ENCODE results near the gene QSOX2.
A peak's percentile ranks its signal among the peaks of the same experiment; 100 is the strongest.

QSOX2 gene

GRCh38 chr9:136160381-136160841 lies 85.2 kb downstream of the QSOX2 start:
- no peaks in the 10 kb centered on the region for H3K9me3 ChIP-seq (ENCODE audit: control insufficient read depth, insufficient read depth, low read depth, low read length)
- no peaks in the 10 kb centered on the region for H3K36me3 ChIP-seq (ENCODE audit: control insufficient read depth in 2 of 2, insufficient read depth in 1 of 2, low read length in 2 of 2)
- no peak overlapping the region for H3K4me3 ChIP-seq (ENCODE audit: low read depth, low read length)
- no peaks in the 10 kb centered on the region for H3K4me1 ChIP-seq (ENCODE audit: control insufficient read depth, insufficient read depth, low read length)
- no peak overlapping the region for H3K27ac ChIP-seq (ENCODE audit: extremely low read depth, low read depth, low read length)
- CTCF ChIA-PET: interaction anchor here (0.8 to 4.7 kb wide), 2 partner anchors 10 to 38 kb away, joined by 3 to 31 read pairs; no protein-coding TSS in a partner anchor
- POLR2A ChIA-PET: interaction anchor here (0.7 kb wide), 1 partner anchor 15 kb away, joined by 3 read pairs; no protein-coding TSS in a partner anchor
- TF ChIP-seq ZNF311 (tag by site-specific recombination; IDR thresholded peaks at IDR 0.05; ENCODE audit: borderline replicate concordance): no peak
- TF ChIP-seq ZNF501 (tag by site-specific recombination; IDR thresholded peaks at IDR 0.05): no peak
- TF ChIP-seq ZNF148 (tag by site-specific recombination; IDR thresholded peaks at IDR 0.05; ENCODE audit: borderline replicate concordance): no peak
- no peak for TF ChIP-seq GLI4 (tag by site-specific recombination; IDR thresholded peaks at IDR 0.05)
- TF ChIP-seq ZNF398 (tag by site-specific recombination; IDR thresholded peaks at IDR 0.05): no peak
- TF ChIP-seq ZNF48 (tag by site-specific recombination; IDR thresholded peaks at IDR 0.05): no peak
- TF ChIP-seq ZFHX2 (tag by site-specific recombination; conservative IDR thresholded peaks at IDR 0.05): peak; percentile 85
- TF ChIP-seq ZFP69B (tag by site-specific recombination; IDR thresholded peaks at IDR 0.05): peak; percentile 59; the same call in 1 of the 2 replicates
- TF ChIP-seq ZNF2 (tag by site-specific recombination; IDR thresholded peaks at IDR 0.05): no peak
- TF ChIP-seq ZBTB48 (tag by site-specific recombination; IDR thresholded peaks at IDR 0.05): peak; percentile 50; the same call in 1 of the 2 replicates
- TF ChIP-seq ZNF184 (tag by site-specific recombination; IDR thresholded peaks at IDR 0.05): no peak
- TF ChIP-seq ZNF530 (tag by site-specific recombination; IDR thresholded peaks at IDR 0.05; ENCODE audit: low read depth): no peak
- TF ChIP-seq ZNF600 (tag by site-specific recombination; IDR thresholded peaks at IDR 0.05): no peak
- TF ChIP-seq ZNF768 (tag by site-specific recombination; IDR thresholded peaks at IDR 0.05): no peak
- TF ChIP-seq TCF7L2 (IDR thresholded peaks at IDR 0.05; ENCODE audit: borderline replicate concordance, low read depth, low read length): no peak
- no peak for TF ChIP-seq ZSCAN18 (tag by site-specific recombination; IDR thresholded peaks at IDR 0.05)
- TF ChIP-seq ZBTB8A (tag by site-specific recombination; IDR thresholded peaks at IDR 0.05): no peak
- no peak for TF ChIP-seq ZNF560 (tag by site-specific recombination; IDR thresholded peaks at IDR 0.05; ENCODE audit: borderline replicate concordance)
- TF ChIP-seq ZNF660 (tag by site-specific recombination; IDR thresholded peaks at IDR 0.05): no peak
- peak; percentile 77 for TF ChIP-seq KLF17 (tag by site-specific recombination; IDR thresholded peaks at IDR 0.05)
- peak; percentile 99 for TF ChIP-seq ZIC2 (tag by site-specific recombination; IDR thresholded peaks at IDR 0.05)
- TF ChIP-seq SP3 (tag by site-specific recombination; IDR thresholded peaks at IDR 0.05): peak; percentile 29; the same call in 1 of the 2 replicates
- TF ChIP-seq ZNF692 (tag by site-specific recombination; IDR thresholded peaks at IDR 0.05): peak; percentile 40; the same call in 1 of the 2 replicates
- TF ChIP-seq SP7 (tag by site-specific recombination; IDR thresholded peaks at IDR 0.05): peak; percentile 69
- no peak for TF ChIP-seq GFI1B (tag by site-specific recombination; IDR thresholded peaks at IDR 0.05)
- peak; percentile 34 for TF ChIP-seq SP2 (tag by site-specific recombination; IDR thresholded peaks at IDR 0.05)
- TF ChIP-seq ZNF266 (tag by site-specific recombination; IDR thresholded peaks at IDR 0.05; ENCODE audit: low read depth): no peak
- TF ChIP-seq ZNF544 (tag by site-specific recombination; IDR thresholded peaks at IDR 0.05): no peak
- peak; percentile 85 for TF ChIP-seq EGR2 (tag by site-specific recombination; IDR thresholded peaks at IDR 0.05; ENCODE audit: low read depth)
- TF ChIP-seq ZNF521 (tag by site-specific recombination; IDR thresholded peaks at IDR 0.05): no peak

All from HEK293 (cell line).